GM23338 (cell line): ENCODE results near the gene FBXL19. TPM values are rescaled to one million over a fixed set of nuclear protein-coding genes. Genes with fewer than 3 reads are reported as not detected.

Source experiments
- ATAC-seq: fragments of 200-7000 bp; cut with Tn5 transposase; 3 replicates; pipeline ENCODE4 v1.9.1; 2020
- DNase-seq: peaks from one replicate; pipeline ENCODE4 v3.0.0-alpha.2; 2015; ENCODE audit warnings: low spot score
- H2AFZ ChIP-seq: fragments of 200-600 bp; sonication (generic); 2 replicates; pipeline ENCODE4 v1.8.0; 2016; ENCODE audit warnings: antibody characterized with exemption, mild to moderate bottlenecking, moderate library complexity
- H3F3A ChIP-seq: fragments of 200-600 bp; sonication (generic); replicated peaks from 2 replicates; pipeline ENCODE4 v1.8.0; 2017; ENCODE audit warnings: antibody characterized with exemption, mixed run types, low read depth
- H3K27ac ChIP-seq: fragments of 200-600 bp; sonication (generic); 2 replicates; pipeline ENCODE4 v1.6.1; 2016; ENCODE audit warnings: low read depth
- H3K27me3 ChIP-seq: fragments of 200-600 bp; sonication (generic); 2 replicates; pipeline ENCODE4 v1.8.0; 2016; ENCODE audit warnings: mild to moderate bottlenecking, mixed run types, moderate library complexity; ENCODE audit not compliant: insufficient read depth
- H3K36me3 ChIP-seq: fragments of 200-600 bp; sonication (generic); 2 replicates; pipeline ENCODE4 v1.8.0; 2016; ENCODE audit warnings: mild to moderate bottlenecking; ENCODE audit not compliant: insufficient read depth
- H3K4me1 ChIP-seq: fragments of 200-600 bp; sonication (generic); 2 replicates; pipeline ENCODE4 v1.8.0; 2016; ENCODE audit warnings: mild to moderate bottlenecking, moderate library complexity; ENCODE audit not compliant: insufficient read depth
- H3K4me2 ChIP-seq: fragments of 200-600 bp; sonication (generic); 2 replicates; pipeline ENCODE4 v1.7.1; 2017; ENCODE audit warnings: mixed run types
- H3K4me3 ChIP-seq: fragments of 200-600 bp; sonication (generic); 2 replicates; pipeline ENCODE4 v1.6.1; 2016; ENCODE audit warnings: mixed run types
- H3K79me2 ChIP-seq: fragments of 200-600 bp; sonication (generic); replicated peaks from 2 replicates; pipeline ENCODE4 v1.8.0; 2017; ENCODE audit warnings: mild to moderate bottlenecking; ENCODE audit not compliant: insufficient read depth
- H3K9me2 ChIP-seq: fragments of 200-600 bp; sonication (generic); 2 replicates; pipeline ENCODE4 v1.8.0; 2017; ENCODE audit not compliant: insufficient read depth
- H4K20me1 ChIP-seq: fragments of 200-600 bp; sonication (generic); replicated peaks from 2 replicates; pipeline ENCODE4 v1.8.0; 2017; ENCODE audit warnings: mild to moderate bottlenecking; ENCODE audit not compliant: insufficient read depth
- H3K27ac Mint-ChIP-seq: 2 replicates; pipeline ENCODE4 v1.8.0; 2020; ENCODE audit warnings: inconsistent platforms, mild to moderate bottlenecking, moderate library complexity, mixed read lengths
- H3K27me3 Mint-ChIP-seq: 3 replicates; pipeline ENCODE4 v1.8.0; 2022; ENCODE audit warnings: low read depth, mild to moderate bottlenecking, moderate library complexity, mixed read lengths, inconsistent platforms; ENCODE audit not compliant: insufficient read depth, poor library complexity
- H3K36me3 Mint-ChIP-seq: 3 replicates; pipeline ENCODE4 v1.8.0; 2021; ENCODE audit warnings: low read depth, mild to moderate bottlenecking, inconsistent platforms, moderate library complexity, mixed read lengths
- H3K4me1 Mint-ChIP-seq: 3 replicates; pipeline ENCODE4 v1.8.0; 2020; ENCODE audit warnings: mild to moderate bottlenecking, inconsistent platforms, mixed read lengths
- H3K4me3 Mint-ChIP-seq: 3 replicates; pipeline ENCODE4 v1.8.0; 2021; ENCODE audit warnings: moderate library complexity, mild to moderate bottlenecking, inconsistent platforms, mixed read lengths
- H3K9me3 Mint-ChIP-seq: 3 replicates; pipeline ENCODE4 v1.8.0; 2020; ENCODE audit warnings: moderate library complexity, mild to moderate bottlenecking, inconsistent platforms, mixed read lengths
- CREB1 ChIP-seq: fragments of 250-450 bp; sonication (Bioruptor Pico); IDR thresholded peaks from 2 replicates; pipeline ENCODE4 v1.5.0; 2020; ENCODE audit warnings: low read depth, mild to moderate bottlenecking, moderate library complexity
- EZH2 ChIP-seq: fragments of 200-600 bp; sonication (generic); IDR thresholded peaks from one replicate; pipeline ENCODE4 v1.8.0; 2017; ENCODE audit warnings: antibody characterized with exemption, mild to moderate bottlenecking, low read depth; ENCODE audit not compliant: unreplicated experiment
- EZH2phosphoT487 ChIP-seq: fragments of 200-600 bp; sonication (generic); IDR thresholded peaks from one replicate; pipeline ENCODE4 v1.8.1; 2018; ENCODE audit warnings: antibody characterized with exemption; ENCODE audit not compliant: unreplicated experiment
- JUNB ChIP-seq: IDR thresholded peaks from one replicate; pipeline ENCODE4 v1.6.1; 2016; ENCODE audit warnings: antibody characterized with exemption; ENCODE audit not compliant: unreplicated experiment
- NANOG ChIP-seq: IDR thresholded peaks from 2 replicates; pipeline ENCODE4 v1.6.1; 2016; ENCODE audit warnings: antibody characterized with exemption, borderline replicate concordance
- STAT1 ChIP-seq: IDR thresholded peaks from one replicate; pipeline ENCODE4 v1.6.1; 2016; ENCODE audit warnings: antibody characterized with exemption; ENCODE audit not compliant: unreplicated experiment
- ZNF114 ChIP-seq: fragments of 250-450 bp; sonication (Bioruptor Pico); IDR thresholded peaks from 2 replicates; pipeline ENCODE4 v1.5.0; 2020; ENCODE audit warnings: mild to moderate bottlenecking, moderate library complexity
- ZNF331 ChIP-seq: fragments of 250-450 bp; sonication (Bioruptor Pico); IDR thresholded peaks from 2 replicates; pipeline ENCODE4 v1.5.0; 2020; ENCODE audit warnings: low read depth, mild to moderate bottlenecking, moderate library complexity
- polyA plus RNA-seq: library from polyadenylated mRNA; unstranded; fragments of >200 nt; fragmentation: Nextera tagmentation; extraction: Ambion mirVana; gene quantifications from 2 replicates; pipeline ENCODE4 v1.2.1, GENCODE V29; 2016
- total RNA-seq: library from RNA; depleted of rRNA; stranded (reverse); fragments of >200 nt; shearing (Covaris generic); gene quantifications from 2 replicates; pipeline ENCODE4 v1.2.3, GENCODE V29; 2014
- TF ChIP-seq, protein P1 (sequence below): IDR thresholded peaks from one replicate; pipeline ENCODE4 v1.6.1; 2018; ENCODE audit warnings: antibody characterized with exemption; ENCODE audit not compliant: unreplicated experiment
- TF ChIP-seq, protein P2 (sequence below): IDR thresholded peaks from 2 replicates; pipeline ENCODE4 v1.6.1; 2016; ENCODE audit warnings: antibody characterized with exemption
- TF ChIP-seq, protein P3 (sequence below), 2 experiments: fragments of 200-600 bp in 1 of 2; sonication (generic) in 1 of 2; conservative IDR thresholded peaks; 2 replicates each; pipeline versions ENCODE4 v1.5.1 to v1.6.1; 2016 to 2017; ENCODE audit warnings: antibody characterized with exemption in 2 of 2, low read depth in 2 of 2, mild to moderate bottlenecking in 2 of 2, moderate library complexity in 1 of 2

Gene FBXL19
- total and polyA plus RNA-seq, 2 experiments from 2014 or later = 12.5 to 71.5 TPM

DNA sequence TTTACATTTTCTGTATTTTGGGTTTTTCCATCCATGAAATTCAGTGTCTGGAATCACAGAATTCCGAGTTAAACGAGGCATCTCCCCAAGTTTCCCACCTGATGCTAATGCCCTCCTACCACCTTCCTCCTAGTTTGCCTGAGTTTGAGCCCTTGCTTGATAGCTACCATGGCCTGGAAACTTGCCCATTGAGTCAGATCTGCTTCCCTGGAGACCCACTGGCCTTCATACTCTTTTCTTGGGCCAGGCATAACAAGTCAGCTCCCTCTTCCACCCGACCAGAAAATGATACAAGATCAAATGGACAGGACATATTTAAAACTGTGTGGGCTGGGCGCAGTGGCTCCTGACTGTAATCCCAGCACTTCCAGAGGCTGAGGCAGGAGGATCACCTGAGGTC, 44.4 kb downstream of the FBXL19 start (continued):
- TF ChIP-seq, protein P1, sequence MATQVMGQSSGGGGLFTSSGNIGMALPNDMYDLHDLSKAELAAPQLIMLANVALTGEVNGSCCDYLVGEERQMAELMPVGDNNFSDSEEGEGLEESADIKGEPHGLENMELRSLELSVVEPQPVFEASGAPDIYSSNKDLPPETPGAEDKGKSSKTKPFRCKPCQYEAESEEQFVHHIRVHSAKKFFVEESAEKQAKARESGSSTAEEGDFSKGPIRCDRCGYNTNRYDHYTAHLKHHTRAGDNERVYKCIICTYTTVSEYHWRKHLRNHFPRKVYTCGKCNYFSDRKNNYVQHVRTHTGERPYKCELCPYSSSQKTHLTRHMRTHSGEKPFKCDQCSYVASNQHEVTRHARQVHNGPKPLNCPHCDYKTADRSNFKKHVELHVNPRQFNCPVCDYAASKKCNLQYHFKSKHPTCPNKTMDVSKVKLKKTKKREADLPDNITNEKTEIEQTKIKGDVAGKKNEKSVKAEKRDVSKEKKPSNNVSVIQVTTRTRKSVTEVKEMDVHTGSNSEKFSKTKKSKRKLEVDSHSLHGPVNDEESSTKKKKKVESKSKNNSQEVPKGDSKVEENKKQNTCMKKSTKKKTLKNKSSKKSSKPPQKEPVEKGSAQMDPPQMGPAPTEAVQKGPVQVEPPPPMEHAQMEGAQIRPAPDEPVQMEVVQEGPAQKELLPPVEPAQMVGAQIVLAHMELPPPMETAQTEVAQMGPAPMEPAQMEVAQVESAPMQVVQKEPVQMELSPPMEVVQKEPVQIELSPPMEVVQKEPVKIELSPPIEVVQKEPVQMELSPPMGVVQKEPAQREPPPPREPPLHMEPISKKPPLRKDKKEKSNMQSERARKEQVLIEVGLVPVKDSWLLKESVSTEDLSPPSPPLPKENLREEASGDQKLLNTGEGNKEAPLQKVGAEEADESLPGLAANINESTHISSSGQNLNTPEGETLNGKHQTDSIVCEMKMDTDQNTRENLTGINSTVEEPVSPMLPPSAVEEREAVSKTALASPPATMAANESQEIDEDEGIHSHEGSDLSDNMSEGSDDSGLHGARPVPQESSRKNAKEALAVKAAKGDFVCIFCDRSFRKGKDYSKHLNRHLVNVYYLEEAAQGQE = no peak
- TF ChIP-seq ZNF114 (CRISPR knock-in tag) = no peak
- no peak for TF ChIP-seq NANOG
- TF ChIP-seq EZH2phosphoT487 = no peak
- TF ChIP-seq, protein P2, sequence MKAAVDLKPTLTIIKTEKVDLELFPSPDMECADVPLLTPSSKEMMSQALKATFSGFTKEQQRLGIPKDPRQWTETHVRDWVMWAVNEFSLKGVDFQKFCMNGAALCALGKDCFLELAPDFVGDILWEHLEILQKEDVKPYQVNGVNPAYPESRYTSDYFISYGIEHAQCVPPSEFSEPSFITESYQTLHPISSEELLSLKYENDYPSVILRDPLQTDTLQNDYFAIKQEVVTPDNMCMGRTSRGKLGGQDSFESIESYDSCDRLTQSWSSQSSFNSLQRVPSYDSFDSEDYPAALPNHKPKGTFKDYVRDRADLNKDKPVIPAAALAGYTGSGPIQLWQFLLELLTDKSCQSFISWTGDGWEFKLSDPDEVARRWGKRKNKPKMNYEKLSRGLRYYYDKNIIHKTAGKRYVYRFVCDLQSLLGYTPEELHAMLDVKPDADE = no peak

DNA sequence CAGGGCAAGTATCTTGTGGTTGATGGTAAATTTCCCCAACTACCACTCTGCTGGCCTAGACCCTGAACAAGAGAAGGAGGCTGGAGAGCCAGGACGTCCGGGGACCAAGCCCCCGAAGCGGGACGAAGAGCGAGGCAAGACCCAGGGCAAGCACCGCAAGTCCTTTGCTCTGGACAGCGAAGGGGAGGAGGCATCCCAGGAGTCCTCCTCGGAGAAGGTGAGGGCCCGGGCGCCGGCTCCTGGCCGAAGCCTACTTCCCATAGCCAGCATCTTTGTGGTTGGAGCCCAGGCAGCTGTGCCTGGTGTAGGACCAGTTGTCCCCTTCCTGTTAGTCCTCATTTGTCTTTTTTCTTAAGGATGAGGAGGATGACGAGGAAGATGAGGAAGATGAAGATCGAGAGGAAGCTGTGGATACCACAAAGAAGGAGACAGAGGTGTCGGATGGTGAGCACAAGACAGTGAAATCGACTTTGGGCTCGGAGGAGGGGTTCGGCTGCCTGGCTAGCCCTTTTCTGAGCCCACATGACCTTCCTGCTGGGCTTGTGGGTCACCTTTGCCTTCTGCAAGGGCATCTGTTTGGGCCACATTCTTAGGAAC, 46.0 kb downstream of the FBXL19 start:
- Histone ChIP-seq H3K79me2 (no peaks in the 10 kb centered on the region), H3K36me3 (peaks cover 46% of the 10 kb centered on the region), H2AFZ (no peak overlapping the region), H3F3A (no peaks in the 10 kb centered on the region), H3K4me3 (no peak overlapping the region), H3K27ac (no peak overlapping the region), H3K4me1 (no peaks in the 10 kb centered on the region), H3K4me2 (no peak overlapping the region), H4K20me1 (no peaks in the 10 kb centered on the region; the same call in none of the 2 replicates), H3K27me3 (no peaks in the 10 kb centered on the region), H3K9me2 (no peaks in the 10 kb centered on the region)
- Mint-ChIP-seq H3K27me3 (peaks cover 12% of the 10 kb centered on the region), H3K36me3 (peaks cover 88% of the 10 kb centered on the region), H3K27ac (no peak overlapping the region), H3K4me1 (no peaks in the 10 kb centered on the region; the same call in 2 of the 3 replicates), H3K9me3 (no peaks in the 10 kb centered on the region), H3K4me3 (no peak overlapping the region)
- no peak for DNase-seq
- no peak for ATAC-seq
- TF ChIP-seq ZNF114 (CRISPR knock-in tag) = no peak
- TF ChIP-seq ZNF331 (CRISPR knock-in tag) = no peak
- TF ChIP-seq, protein P3, sequence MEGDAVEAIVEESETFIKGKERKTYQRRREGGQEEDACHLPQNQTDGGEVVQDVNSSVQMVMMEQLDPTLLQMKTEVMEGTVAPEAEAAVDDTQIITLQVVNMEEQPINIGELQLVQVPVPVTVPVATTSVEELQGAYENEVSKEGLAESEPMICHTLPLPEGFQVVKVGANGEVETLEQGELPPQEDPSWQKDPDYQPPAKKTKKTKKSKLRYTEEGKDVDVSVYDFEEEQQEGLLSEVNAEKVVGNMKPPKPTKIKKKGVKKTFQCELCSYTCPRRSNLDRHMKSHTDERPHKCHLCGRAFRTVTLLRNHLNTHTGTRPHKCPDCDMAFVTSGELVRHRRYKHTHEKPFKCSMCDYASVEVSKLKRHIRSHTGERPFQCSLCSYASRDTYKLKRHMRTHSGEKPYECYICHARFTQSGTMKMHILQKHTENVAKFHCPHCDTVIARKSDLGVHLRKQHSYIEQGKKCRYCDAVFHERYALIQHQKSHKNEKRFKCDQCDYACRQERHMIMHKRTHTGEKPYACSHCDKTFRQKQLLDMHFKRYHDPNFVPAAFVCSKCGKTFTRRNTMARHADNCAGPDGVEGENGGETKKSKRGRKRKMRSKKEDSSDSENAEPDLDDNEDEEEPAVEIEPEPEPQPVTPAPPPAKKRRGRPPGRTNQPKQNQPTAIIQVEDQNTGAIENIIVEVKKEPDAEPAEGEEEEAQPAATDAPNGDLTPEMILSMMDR (conservative IDR thresholded peaks at IDR 0.05; ENCODE audit: low read depth in 2 of 2) = no peak
- no peak for TF ChIP-seq CREB1
- TF ChIP-seq STAT1 = no peak
- TF ChIP-seq, protein P1 = no peak
- no peak for TF ChIP-seq EZH2phosphoT487
- no peak for TF ChIP-seq JUNB
- no peak for TF ChIP-seq NANOG
- TF ChIP-seq EZH2 = no peak
- TF ChIP-seq, protein P2 = no peak
